GM19240 (cell line): Measurements from ENCODE around the gene KLF9.

ENCODE experiments used
- DNase-seq: peaks from one replicate; pipeline ENCODE4 v3.0.0; 2011; ENCODE audit warnings: low spot score; ENCODE audit not compliant: insufficient read length

KLF9 gene

GRCh38 chr9:70413799-70414775, at the start of gene KLF9:
TSS of gene KLF9 (minus strand) at chr9:70414657. CDS start at chr9:70413363, 1,294 bp downstream.
- DNase-seq, result peak; percentile 85

GRCh38 chr9:70463877-70464276, 49.4 kb upstream of the KLF9 start:
- DNase-seq, result no peak

DNA sequence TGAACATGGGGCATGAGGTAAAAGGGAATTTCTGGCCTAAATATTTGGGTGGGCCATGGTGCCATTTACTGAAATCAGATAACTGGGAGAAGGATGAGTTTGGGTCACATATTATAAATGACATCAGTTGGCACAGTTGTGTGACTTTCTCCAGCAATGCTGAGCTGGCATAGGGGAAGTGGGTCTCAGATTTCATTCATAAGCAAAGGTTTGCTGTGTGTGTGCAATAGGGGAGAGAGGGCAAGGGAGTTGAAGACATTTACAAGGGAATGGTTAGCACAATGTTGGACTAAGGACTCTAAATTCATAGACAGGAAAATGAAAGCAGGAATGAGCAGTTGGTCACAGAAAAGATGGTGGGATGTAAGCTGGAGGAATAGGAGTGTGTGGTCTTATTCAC, 47.8 kb upstream of the KLF9 start:
- no peak for DNase-seq

- DNase-seq, result no peak
These were observed 42.8 kb upstream of the KLF9 start for GRCh38 chr9:70457235-70457634.

DNA sequence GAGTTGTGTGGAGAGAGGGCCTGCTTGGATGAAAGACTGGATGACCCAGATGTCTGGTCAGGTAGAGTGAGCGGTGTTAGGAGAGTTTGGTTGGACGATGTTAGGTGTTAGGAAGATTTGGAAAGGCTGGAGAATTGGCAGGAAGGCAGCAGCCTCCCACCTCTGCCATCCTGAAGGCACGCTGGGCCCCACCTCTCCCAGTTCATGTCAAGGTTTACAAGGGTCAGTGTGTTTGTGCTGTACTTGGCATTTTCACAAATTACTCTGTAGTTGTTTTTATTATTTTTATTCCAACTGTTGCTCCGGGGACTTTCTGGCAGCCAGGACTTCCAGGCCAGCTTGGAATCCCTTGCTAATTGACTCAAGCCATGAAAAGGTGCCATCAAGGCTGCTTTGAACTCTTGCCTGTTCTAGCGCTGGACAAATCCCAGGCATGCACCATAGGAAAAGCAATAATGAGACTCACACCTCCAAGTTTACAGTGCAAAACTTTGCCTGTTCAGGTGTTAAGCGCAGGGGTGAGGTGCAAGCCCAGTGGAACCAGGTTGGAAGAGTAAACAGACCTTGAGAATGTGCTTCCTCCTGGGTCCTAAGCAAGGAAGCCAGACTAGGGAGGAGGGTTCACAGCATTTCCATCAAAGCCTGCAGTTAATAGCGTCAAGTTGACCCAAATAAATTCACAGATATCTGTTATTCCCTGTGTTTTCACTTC, 41.7 kb upstream of the KLF9 start:
- no peak for DNase-seq

DNA sequence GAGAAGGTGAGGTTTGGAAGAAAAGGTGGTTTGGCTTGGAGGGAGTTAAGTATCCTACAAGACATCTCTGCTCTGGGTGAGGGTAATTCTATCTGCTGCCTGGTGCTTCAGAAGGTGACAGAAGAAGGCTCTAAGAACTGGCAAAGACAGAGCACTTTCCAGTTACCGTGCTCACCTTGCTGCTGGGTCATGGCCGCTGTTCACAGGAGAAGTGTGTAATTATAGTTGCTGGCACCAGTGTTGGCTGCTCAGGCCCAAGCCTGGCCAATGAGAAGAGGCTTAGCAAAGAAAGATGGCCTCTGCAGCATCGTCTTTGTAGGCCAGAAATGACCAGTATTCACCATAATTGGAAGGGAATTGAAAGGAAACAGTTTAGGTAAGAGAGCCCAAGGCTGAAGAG, 37.9 kb upstream of the KLF9 start:
- DNase-seq, result no peak

DNA sequence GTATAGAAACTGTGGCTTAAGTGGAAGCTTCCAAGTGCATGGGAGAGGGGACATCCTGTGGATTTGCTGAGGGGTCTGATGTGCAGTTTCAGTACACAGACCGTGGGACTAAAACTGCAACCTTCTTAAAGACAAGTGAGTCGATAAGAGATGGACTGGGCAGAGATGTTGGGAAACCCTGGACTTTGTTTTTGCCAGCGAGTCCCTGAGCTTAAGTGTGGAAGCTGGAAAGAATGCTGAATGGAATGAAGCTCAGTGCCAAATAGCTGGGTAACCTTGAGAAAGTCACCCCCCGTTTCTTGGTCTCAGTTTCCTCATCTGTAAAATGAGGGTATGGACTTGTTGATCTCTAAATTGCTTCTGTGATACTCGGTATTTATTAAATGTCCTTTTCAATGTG, 37.3 kb upstream of the KLF9 start:
- no peak for DNase-seq

- no peak for DNase-seq
These were observed 36.3 kb upstream of the KLF9 start for GRCh38 chr9:70450738-70451137.

- DNase-seq, result no peak
These were observed 35.0 kb upstream of the KLF9 start for GRCh38 chr9:70449461-70449860.

- no peak for DNase-seq
These were observed 34.5 kb upstream of the KLF9 start for GRCh38 chr9:70448919-70449318.

GRCh38 chr9:70444904-70445303, 30.4 kb upstream of the KLF9 start:
- no peak for DNase-seq

GRCh38 chr9:70442328-70442848, 27.9 kb upstream of the KLF9 start:
- no peak for DNase-seq

DNA sequence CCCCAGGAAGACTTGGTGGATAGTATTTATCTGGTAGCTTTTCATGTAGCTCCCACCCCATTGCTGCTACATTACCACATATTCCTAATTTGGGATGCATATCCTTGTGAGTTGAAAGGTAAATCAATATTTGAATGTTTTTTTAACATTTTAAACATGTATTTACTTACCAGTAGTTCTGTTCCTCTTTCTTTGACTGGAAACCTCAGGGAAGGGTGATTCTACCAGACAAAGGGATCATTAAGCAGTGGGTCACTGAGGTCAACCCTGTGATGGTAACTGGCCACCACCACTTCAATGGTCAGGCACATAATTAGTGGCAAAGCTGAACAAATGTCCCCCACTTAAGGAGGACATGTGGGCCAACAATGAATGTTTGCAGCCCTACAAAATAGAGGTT, 27.2 kb upstream of the KLF9 start:
- no peak for DNase-seq

DNA sequence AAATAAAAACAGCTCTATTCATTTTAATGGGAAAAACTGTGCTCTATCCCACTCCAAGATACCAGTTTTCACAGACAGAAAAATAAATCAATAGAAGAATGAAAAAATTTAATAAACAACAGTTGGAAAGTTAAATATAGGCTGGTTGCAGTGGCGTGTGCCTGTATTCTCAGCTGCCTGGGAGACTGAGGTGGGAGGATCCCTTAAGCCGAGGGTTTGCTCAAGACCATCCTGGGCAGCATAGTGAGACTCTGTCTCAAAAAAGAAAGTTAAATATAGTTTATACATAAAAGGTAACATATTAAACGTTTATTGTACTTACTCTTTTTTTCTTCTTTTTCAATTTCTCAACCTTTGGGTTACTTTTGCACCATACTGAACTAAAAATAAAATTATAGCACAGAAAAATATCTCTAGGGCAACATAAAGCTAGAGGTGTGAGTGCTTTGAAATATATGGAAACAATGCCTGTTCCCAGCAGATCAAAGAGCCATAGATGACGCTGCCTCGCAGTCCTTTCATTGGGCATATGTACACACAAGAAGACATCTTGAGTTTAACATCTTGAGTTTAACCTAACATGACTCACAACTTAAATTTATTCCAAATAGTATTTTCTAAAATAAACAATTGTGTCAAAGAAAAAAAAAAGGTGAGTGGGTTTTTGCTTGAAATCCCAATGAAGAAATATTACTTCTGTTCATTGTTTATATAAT, 25.7 kb upstream of the KLF9 start:
- DNase-seq, result no peak

- DNase-seq, result no peak
These were observed 24.0 kb upstream of the KLF9 start for GRCh38 chr9:70438341-70438928.

DNA sequence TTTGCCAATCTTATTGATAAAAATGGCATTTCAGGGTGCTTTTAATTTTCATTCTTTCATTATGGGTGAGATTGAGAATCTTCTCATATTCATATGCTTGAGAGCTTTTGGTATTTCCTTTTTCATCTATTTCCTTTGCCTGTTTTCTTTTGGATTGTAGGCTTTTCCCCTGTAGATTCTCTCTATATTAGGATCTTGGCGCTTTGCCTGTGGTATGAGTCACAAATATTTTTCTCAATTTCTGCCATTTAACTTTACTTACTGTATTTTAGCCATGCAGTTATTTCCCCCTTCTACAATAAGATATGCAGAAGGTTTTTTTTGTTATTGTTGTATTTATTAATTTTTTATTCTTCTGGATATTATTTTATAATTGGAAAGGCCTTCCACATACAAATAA, 21.5 kb upstream of the KLF9 start:
- DNase-seq, result no peak

- no peak for DNase-seq
These were observed 15.4 kb upstream of the KLF9 start for GRCh38 chr9:70429899-70430298.

GRCh38 chr9:70428781-70429180, 14.3 kb upstream of the KLF9 start:
- no peak for DNase-seq

DNA sequence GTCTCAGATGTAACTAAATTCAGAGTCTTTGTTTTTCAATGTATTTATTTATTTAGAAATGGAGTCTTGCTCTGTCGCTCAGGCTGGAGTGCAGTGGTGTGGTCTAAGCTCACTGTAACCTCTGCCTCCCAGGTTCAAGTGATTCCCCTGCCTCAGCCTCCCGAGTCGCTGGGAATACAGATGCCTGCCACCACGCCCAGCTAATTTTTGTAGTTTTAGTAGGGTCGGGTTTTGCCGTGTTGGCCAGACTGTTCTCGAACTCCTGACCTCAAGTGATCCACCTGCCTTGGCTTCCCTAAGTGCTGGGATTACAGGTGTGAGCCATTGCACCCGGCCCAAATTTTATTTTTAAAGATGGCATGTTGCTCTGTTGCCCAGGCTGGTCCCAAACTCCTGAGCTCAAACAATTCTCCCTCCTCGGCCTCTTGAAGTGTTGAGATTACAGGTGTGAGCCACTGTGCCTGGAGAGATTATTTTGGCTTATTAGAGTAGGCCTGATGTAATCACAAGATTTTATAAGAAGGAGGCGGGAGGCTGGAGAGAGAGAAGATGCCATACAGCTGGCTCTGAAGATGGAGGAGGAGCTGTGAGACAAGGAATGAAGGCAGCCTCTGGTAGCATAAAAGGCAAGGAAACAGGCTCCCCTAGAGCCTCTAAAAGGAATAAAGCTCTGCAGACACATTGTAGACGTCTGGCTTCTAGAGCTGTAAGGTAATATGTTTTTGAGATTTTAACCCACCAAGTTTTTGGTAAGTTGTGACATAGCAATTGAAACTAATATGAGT, 12.9 kb upstream of the KLF9 start:
- no peak for DNase-seq

- no peak for DNase-seq
These were observed 10.7 kb upstream of the KLF9 start for GRCh38 chr9:70425192-70425591.
